Stimulated activated CD4-positive, alpha-beta T cell treated with anti-CD3 and anti-CD28 coated beads, Interleukin-1b, Interleukin-23, amount 100 ng/mL, for 1 hour (primary cell): Measurements from ENCODE around the gene TSHR.
"Not testable (repeated sequence)": the region's sequence is repeated elsewhere in the genome, so short reads cannot be mapped to it uniquely, and the experiment has no call there.

Experiments used
- DNase-seq, 2 donors: peaks; one replicate each; pipeline ENCODE4 v3.0.0-alpha.2; 2020; ENCODE audit warnings: low read depth in 2 of 2

The TSHR gene

DNA sequence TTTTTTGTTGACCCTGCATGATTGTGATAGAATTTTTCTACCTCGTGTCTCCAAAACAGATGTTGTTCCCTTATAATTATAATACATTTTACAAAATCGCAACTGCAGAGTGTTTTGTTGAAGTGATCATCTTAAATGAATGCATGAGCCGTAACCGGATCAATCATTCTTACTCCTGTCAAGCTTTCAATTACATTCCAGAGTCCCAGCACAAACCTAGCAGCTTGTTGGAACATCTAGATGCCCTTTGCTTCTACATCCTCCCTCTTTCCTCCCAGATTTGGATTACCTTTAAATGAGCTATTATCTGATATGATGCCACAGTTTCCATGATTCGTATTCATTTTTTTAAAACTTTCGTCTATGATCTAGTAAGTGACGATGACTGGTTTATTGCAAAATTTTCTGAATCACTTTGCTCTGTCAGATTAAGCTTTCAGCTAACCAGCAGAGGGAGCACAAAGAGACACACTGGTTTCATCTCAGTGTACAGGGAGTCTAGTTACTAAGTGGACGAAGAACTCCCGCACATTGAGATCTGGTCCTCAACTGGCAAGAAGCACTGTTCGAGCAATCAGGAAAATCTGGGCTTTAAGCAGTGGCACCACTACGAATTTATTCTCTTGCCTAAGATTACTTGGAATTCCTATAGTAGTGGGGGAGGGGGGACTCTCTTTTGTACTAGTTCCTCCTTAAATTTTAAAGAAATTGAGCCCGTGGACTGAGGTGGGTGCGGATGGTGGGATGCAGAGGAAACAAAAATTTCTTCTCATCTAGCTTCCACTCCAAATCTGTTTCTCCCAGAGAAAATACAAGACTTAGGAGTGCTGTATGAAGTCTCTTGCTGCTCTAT is 40.9 kb downstream of the TSHR start:
- no peak for DNase-seq

DNA sequence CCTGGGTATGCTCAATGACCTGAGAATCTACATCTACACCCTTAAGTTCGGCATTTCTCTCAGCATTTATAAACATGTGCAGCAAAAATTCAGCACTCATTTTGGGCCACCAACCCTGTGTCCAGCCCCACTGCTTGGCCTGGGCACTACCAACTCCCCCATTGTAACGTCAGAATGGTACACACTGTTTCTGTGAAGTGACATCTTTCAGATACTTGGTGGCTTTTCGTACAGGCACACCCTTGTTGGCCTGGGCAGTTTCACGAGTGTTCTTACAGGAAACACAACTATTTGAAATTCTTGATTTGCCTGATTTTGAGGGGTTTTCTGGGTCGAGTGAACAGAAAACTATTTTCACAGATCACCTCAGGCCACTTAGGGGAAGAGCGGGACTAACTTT is 46.0 kb downstream of the TSHR start:
- no peak for DNase-seq

DNA sequence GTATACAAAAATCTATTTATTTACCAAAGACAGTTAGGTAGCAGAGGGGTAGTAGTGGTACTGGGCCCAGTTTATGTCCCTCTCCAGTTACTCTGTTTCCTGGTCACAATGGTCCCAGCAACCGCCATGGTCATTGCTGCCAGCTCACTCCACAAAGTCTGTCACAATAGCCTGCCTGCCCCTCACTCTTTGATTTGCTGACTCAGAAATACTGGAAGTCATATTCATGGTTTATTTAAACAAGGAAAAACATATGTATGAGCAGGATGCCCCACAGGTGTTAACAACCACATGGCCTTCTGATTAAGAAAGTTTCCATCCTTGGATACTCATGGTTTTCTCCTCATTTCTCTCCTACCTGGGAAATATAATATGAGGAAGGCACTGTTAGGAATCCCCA is 49.2 kb downstream of the TSHR start:
- DNase-seq, result no peak

DNA sequence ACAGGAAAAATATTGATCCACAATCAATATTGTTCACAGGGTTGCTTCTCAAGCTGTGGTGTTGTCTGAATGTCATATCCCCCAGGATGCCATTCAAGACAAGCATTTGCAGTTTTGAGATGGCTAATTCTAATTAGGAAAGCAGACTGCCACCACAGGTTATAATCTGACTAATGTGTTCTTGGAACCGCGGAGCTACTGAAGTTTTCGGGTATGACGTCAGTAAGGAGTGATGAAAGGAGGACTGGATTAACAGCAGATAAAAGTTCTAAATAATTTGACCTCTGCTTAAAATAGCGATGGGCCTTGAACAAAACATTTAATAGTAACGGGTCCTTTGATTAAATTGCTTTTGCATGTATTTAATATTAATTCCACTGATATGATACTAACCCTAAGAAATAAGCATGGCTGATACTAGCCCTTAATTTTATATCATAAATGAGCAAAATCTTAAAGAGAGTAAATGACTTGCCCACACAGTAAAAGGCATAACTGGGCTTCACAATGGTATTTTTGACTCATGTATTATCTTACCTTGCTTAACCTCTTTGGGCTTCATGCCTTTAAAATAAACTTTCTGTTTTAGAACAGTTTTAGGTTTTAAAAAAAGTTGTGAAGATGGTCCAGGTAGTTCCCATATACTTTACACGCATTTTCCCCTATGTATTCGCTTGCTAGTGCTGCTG is 50.3 kb downstream of the TSHR start:
- no peak for DNase-seq

DNA sequence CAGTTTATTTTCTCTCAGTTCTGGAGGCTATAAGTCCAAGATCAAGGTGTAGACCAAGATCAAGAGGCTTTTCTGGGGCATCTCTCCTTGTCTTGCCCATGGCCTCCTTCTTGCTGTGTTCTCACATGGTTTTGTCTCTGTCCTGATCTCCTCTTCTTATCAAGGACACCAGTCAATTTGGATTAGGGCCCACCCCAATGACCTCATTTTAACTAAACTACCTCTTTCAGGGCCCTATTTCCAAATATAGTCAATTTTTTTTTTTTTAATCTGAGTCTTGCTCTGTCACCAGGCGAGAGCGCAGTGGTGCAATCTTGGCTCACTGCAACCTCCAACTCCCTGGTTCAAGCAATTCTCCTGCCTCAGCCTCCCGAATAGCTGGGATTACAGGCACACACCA is 50.8 kb downstream of the TSHR start:
- no peak for DNase-seq

DNA sequence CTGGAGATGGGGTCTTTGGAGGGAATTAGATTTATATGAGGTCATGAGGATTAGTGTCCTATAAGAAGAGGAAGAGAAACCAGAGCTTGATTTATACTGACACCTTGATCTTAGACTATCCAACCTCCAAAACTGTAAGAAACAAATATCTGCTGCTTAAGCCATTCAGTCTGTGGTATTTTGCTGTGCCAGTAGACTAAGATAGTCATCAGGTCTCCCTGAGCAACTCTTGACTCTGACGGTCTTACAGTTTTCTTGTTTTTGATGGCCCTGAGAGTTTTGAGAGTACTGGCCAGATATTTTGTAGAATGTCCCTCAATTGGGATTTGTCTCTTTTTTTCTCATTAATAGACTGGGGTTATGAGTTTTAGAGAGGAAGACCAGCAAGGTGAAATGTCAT is 51.7 kb downstream of the TSHR start:
- no peak for DNase-seq

DNA sequence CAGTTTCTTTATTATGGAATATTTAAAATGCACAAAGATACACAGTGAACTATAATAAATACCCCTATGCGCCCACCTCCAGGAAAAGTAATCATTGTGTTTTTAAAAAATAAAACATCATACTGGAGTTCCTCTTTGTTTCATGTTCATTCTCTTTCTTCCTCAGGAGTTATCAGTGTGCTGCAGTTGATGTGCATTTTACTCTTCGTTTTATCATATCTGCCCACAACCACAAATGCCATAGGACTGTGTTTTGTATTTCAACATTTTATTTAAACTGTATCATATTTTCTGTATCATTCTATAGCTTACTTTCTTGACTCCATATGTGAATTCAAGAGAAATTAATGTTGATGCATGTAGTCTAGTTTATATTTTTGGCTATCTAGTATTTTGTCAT is 53.9 kb downstream of the TSHR start:
- no peak for DNase-seq

DNA sequence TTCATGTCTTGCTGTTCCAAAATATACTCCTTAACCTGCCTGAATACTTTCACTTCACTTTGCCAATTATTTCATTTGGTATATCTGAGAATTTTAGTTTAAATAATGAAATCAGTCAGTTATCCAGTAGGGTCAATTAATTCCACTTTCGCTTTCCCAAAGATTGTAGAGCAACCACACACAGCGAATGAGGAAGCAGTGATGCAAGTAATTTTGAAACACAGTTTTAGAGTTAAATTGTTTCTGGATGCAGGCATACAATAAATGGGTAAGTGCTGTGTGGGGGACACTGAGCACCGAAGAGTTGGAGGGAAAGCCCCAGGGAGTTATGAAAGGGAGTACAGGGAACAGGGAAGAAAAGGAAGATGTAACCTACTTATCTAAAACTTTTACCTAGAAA is 62.8 kb downstream of the TSHR start:
- DNase-seq, result no peak

DNA sequence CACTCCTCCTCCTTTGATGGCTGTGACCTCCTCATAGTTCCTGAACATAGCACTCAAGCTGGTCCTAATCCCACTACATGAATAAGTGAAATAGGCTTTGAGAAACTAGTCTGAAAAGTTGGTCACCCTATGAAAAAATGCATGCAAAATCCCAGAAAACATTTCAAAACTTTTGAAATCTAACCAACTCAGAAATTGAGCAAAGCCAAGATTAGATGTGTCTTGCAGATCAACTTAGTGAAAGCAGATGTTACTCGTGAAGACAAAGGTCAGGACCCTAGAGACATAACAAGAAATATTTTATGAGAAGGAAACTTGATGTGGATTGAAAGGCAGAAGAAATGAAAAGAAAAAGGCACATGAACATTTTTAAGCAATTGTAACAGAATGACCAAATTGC is 63.3 kb downstream of the TSHR start:
- DNase-seq, result no peak

DNA sequence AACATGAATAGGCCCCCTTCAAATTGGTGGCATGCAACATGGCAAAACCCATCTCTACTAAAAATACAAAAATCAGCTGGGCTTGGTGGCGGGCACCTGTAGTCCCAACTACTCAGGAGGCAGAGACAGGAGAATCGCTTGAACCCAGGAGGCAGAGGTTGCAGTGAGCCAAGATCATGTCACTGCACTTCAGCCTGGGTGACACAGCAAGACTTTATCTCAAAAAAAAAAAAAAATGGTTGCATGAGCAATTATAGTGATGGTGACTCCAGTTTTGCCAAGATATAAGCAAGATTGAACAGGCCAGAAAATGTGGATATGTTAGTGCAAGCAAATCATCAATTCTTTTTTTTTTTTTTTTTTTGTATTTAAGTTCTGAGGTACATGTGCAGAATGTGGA is 63.7 kb downstream of the TSHR start:
- DNase-seq, result not testable (repeated sequence)

DNA sequence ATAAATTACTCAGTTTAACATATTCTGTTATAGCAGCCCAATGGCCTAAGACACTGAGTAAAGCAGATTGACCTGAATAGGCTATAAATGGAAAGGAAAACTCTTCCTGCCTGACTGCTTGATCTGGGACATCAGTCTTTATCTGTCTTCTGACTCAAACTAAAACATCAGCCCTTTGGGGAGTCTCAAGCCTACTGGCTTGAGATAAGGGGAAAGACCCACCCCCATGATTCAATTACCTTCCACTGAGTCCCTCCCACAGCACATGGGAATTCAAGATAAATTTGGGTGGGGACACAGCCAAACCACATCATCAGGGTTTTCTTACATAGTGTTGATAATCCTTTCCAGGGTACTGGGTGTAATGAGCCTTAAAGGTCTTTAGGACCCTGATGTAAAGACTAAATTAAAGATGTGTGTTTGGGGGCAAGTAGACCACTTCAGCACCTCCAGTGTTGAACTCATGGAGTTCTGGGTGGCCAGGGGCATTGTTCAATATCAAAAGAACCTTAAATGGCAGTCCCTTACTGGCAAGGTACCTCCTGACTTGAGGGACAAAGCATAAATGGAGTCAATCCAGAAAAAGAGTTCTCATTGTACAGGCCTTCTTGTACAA is 67.8 kb downstream of the TSHR start:
- no peak for DNase-seq

DNA sequence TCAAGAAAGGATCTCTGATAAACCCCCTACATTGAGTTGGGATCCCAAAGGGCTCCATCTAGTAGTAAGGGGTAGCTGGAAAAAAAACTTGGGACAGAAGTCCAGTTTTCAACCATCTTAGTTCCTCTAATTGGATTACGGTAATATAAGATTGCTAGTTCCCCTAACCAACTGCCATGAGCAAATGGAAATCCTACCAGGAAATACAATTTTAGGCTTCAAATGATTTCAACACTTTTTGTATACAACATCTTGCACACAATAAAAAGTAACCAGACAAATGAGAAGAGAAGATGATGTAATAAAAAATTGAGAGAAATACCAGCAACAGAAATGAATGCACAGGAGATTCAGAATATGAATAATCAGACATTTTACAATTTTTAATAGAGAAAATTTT is 73.0 kb downstream of the TSHR start:
- no peak for DNase-seq

DNA sequence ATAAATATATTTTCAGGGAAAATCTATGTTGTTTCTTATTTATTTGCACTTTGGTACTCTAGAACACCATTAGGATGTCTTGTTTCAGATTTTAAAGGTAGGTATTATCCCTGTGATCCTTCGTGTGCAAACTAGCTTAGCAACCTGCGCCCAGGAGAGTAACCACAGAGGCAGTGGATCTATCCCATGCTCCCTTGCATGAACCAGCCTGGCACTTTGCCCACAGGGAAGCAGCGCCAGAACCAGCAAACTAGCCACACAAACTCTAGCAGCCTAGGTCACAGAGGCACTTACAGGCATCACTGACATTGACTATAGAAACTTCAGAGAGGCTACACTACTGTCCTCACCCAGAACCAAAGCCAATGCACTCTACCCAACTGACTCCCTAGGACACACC is 76.1 kb downstream of the TSHR start:
- no peak for DNase-seq

DNA sequence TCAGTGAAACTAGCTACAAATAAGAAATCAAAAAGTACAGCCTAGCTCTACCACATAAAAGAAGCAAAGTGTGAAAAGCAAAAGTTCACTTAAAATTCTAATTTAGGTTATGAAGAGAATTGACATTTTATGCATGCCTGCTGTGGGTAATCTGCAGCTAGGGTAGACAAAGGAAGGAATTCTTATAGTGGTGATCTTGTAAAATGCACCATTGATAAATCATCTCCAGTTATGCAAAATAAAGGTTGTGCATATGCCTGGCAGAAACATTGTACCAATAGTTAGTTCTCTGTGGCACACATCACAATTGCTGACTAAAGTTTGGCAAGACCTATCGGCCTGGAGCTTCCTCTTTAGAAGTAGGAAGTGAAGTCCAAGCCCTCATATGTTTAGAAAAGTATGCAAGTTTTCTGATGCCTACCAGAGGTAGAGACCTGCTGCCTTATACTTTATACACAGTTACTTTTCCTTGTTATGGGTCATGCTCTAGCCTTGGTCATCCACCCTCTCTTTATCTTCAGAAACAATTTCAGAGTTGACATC is 78.3 kb downstream of the TSHR start:
- DNase-seq, result no peak

DNA sequence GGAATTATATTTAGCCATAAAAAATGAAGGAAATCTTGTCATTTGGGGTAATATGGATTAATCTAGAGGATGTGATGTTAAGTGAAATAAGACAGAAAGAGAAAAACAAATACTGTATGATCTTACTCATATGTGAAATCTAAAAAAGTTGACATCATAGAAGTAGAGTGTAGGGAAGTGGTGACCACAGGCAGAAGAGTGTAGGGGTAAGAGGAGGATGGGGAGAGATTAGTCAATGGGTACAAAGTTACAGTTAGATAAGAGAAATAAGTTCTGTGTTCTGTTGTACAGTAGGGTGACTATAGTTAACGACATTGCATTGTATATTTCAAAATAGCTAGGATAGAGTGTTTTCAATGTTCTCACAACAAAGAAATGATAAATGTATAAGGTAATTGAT is 87.0 kb downstream of the TSHR start:
- DNase-seq, result no peak

DNA sequence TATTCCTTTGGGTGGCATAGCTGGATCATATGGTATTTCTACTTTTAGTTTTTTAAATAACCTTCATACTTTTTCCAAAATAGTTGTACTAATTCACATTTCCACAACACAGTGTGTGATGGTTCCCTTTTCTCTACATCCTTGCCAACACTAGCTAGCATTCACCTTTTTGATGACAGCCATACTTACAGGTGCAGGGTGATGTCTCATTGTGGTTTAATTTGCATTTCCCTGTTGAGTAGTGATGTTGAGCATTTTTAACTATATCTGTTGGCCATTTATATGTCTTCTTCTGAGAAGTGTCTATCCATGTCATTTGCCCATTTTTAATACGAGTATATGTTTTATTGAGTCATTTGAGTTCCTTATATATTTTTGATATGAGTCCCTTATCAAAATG is 96.1 kb downstream of the TSHR start:
- no peak for DNase-seq

DNA sequence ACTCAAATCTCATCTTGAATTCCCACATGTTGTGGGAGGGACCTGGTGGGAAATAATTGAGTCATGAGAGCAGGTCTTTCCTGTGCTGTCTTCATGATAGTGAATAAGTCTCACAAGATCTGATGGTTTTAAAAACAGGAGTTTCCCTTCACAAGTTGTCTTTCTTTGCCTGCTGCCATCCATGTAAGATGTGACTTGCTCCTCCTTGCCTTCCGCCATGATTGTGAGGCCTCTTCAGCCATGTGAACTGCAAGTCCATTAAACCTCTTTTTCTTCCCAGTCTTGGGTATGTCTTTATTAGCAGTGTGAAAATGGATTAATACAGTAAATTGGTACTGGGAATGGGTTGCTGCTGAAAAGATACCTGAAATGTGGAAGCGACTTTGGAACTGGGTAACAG is 98.6 kb downstream of the TSHR start:
- not testable (repeated sequence) for DNase-seq

DNA sequence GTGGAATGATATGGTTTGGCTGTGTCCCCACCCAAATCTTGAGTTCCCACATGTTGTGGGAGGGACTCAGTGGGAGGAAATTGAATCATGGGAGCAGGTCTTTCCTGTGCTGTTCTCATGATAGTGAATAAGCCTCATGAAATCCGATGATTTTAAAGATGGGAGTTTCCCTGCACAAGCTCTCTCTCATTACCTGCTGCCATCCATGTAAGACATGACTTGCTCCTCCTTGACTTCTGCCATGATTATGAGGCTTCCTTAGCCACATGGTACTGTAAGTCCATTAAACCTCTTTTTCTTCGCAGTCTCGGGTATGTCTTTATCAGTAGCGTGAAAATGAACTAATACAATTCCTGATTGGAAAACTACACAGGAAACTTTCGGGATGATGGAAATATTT is 100.5 kb downstream of the TSHR start:
- DNase-seq, result no peak

DNA sequence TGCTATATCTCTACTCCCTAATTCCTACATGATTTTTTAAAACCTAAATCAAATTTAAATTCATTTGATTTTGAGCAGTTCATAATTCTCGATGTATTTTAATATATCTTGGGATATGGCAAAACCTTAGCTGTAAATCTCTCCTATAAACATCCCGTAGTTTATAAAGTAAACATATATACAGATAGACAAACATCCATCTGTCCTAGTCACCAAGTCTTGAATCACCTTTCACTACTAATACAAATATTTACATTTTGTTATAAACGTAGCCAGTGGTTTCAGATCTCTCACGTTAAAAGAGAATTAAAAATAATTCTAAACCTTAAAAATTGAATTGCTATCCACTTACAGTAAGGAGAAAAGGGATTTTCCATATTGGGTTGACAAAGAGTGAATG is 107.0 kb downstream of the TSHR start:
- no peak for DNase-seq

DNA sequence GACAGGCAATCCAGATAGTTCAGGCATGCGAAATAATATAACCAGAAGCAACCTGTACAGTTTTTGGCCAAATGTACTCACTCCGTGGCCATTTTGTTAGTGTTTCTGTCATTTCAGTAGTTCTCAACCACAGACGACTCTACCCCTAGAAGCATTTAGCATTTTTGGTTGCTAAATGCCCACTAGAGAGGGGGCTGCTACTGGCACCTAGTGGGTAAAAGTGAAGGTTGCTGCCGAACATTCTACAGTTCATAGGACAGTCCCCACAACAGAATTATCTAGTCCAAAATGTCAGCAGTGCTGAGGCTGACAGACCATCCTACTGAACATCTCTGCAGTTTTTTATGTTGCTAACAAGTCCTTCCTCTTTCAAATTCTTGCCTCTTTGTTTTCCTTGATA is 107.4 kb downstream of the TSHR start:
- DNase-seq, result no peak

DNA sequence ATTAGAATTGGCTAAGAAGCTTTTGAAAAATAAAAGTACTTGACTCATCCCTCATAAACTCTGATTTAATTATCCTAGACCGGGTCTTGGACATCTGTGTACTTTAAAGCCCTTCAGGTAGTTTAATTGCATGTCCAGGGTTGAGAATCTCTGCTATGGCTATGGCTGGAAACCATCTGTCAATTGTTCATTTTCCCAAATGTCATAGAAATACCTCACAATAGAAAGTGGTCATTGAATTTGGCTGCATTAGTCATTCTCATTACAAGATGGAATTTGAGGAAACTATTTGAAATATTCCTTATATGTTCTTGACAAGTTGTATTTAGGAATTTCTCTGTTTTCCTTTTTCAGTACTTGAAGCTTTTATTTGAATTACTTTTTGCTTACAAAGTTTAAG is 111.3 kb downstream of the TSHR start:
- no peak for DNase-seq

DNA sequence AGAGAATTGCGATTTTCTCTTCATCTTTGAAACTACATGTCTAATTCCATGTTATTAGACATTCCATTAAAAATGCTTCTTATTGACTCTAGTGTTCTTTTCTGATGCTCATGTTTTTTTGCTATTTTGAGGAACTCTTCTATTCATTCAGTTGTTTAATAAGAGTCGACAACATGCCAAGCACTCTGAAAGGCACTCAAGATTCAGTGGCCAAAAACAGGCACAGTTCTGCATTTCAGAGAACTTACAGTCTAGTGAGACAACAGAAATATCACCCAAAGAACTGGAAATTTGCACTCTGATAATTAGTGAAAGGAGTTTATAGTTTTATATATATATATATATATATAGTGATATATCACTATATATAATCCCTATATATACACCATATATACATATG is 111.7 kb downstream of the TSHR start:
- no peak for DNase-seq
